ENCODE measurements around the gene HAT1.

HAT1 gene

DNA sequence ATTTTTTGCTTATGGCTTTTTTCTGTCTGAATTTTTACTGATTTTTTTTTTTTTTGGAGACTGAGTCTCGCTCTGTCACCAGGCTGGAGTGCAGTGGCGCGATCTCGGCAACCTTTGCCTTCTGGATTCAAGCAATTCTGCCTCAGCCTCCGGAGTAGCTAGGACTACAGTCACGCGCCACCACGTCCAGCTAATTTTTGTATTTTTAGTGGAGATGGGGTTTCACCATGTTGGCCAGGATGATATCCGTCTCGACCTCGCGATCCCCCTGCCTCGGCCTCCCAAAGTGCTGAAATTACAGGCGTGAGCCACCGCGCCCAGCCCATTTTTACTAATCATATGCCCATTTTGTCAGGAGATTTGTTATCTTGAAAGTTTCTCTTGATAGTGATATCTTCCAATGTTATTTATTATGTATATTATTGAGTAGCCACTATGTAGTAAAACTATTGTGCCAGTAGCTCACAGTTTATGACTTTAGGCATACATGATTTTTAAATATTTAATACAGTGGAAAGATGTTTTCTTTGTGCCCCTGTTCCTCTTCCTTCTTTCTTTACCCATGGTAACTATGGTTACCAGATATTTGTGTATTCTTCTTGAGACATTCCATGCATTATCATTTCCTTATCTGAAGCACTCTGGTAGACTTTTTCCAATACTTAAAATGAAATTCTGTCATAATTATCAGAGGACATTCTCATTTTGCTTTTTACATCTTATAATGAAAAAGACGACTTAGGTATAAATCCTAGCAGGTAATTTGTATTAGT, 2.1 kb downstream of the HAT1 start:
- Histone ChIP-seq H3K36me3 (ENCODE audit: control insufficient read depth, insufficient read depth, low read length) (no peaks in the 10 kb centered on the region), H3K9me3 (ENCODE audit: control insufficient read depth, low read length) (no peaks in the 10 kb centered on the region), H3K4me3 (ENCODE audit: low read length) (no peak overlapping the region), H3K9ac (ENCODE audit: low read length) (no peak overlapping the region), H3K4me1 (ENCODE audit: control insufficient read depth, insufficient read depth, low read length) (peaks cover 16% of the 10 kb centered on the region), H3K27me3 (ENCODE audit: control insufficient read depth, insufficient read depth, low read length) (no peaks in the 10 kb centered on the region)

DNA sequence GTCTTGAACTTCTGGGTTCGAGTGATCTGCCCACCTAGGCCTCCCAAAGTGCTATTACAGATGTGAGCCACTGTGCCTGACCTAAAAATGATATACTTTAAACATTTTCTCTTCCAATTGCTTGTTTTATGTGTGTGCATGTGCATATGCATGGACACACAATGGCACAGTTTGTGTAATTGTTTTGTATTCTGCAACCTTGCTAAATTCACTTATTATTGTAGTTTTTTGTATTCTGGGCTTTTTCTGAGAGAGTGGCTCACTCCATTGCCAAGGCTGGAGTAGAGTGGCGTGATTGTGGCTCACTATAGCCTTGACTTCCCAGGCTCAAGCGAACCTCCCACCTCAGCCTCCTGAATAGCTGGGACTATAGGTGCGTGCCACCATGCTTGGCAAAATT, 8.1 kb downstream of the HAT1 start:
- H3K27me3 ChIP-seq (ENCODE audit: control insufficient read depth, insufficient read depth, low read length), result no peaks in the 10 kb centered on the region
- H3K4me1 ChIP-seq (ENCODE audit: control insufficient read depth, insufficient read depth, low read length), result no peaks in the 10 kb centered on the region
- H3K36me3 ChIP-seq (ENCODE audit: control insufficient read depth, insufficient read depth, low read length), result no peaks in the 10 kb centered on the region
- H3K9ac ChIP-seq (ENCODE audit: low read length), result no peak overlapping the region
- no peaks in the 10 kb centered on the region for H3K9me3 ChIP-seq (ENCODE audit: control insufficient read depth, low read length)
- no peak overlapping the region for H3K4me3 ChIP-seq (ENCODE audit: low read length)

DNA sequence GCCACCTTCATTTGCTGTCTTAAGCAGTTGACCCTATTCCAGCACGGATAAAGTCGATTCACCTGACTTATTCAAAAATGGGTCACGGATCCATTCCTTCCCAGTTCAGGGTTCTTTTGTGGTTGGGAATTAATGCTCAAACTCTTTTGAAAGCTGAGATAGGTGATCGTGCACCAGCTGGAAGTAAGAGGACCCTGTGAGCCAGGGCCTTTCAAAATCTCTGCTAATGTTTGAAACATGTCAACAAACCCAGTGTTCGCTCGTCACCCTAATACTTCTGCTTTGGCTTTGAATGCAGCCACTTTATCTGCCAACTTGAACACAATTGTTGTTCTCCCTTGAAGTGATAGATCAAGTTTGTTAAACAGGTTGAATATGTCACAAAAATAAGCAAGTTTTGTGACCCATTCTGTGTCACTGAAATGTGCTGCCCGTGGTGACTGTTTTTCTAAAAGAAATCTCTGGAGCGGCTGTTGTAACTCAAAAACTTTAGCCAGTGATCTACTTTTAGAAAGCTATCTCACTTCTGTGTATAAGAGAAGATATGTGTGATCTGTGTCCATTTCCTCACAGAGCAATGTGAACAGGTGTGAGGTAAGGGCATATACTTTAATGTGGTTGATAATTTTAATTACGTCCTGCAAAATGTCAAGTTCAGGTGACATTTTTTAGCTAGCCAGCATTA, 16.9 kb downstream of the HAT1 start:
- H3K9ac ChIP-seq (ENCODE audit: low read length), result no peak overlapping the region
- H3K27me3 ChIP-seq (ENCODE audit: control insufficient read depth, insufficient read depth, low read length), result no peaks in the 10 kb centered on the region
- no peaks in the 10 kb centered on the region for H3K9me3 ChIP-seq (ENCODE audit: control insufficient read depth, low read length)
- H3K4me1 ChIP-seq (ENCODE audit: control insufficient read depth, insufficient read depth, low read length), result no peaks in the 10 kb centered on the region
- no peaks in the 10 kb centered on the region for H3K36me3 ChIP-seq (ENCODE audit: control insufficient read depth, insufficient read depth, low read length)
- no peak overlapping the region for H3K4me3 ChIP-seq (ENCODE audit: low read length)

DNA sequence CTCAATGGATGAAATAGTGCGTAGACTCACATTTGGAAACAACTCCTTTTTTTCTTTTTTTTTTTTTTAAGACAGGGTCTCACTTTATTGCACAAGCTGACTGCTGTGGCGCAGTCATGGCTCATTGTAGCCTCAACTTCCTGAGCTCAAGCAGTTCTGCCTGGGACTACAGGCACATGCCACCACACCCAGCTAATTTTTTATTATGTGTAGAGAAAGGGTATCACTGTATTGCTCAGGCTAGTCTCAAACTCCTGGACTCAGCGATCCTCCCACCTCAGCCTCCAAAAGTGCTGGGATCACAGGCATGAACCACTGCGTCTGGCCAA, 17.4 kb downstream of the HAT1 start:
- no peaks in the 10 kb centered on the region for H3K9me3 ChIP-seq (ENCODE audit: control insufficient read depth, low read length)
- no peaks in the 10 kb centered on the region for H3K27me3 ChIP-seq (ENCODE audit: control insufficient read depth, insufficient read depth, low read length)
- no peaks in the 10 kb centered on the region for H3K36me3 ChIP-seq (ENCODE audit: control insufficient read depth, insufficient read depth, low read length)
- no peaks in the 10 kb centered on the region for H3K4me1 ChIP-seq (ENCODE audit: control insufficient read depth, insufficient read depth, low read length)
- no peak overlapping the region for H3K4me3 ChIP-seq (ENCODE audit: low read length)
- no peak overlapping the region for H3K9ac ChIP-seq (ENCODE audit: low read length)

DNA sequence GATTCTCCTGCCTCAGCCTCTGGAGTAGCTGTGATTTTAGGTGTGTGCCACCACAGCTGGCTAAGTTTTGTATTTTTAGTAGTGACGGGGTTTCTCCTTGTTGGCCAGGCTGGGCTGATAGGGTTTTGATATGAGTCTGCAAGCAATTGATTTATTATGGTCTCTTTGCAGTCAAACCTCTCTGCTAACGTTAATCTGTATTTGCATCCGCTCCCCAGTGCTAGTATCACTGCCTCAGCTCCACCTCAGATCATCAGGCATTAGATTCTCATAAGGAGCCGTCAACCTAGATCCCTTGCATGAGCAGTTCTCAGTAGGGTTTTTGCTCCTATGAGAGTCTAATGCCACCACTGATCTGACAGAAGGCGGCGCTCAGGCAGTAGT, 19.0 kb downstream of the HAT1 start:
- Histone ChIP-seq H3K4me3 (ENCODE audit: low read length) (no peak overlapping the region), H3K4me1 (ENCODE audit: control insufficient read depth, insufficient read depth, low read length) (no peaks in the 10 kb centered on the region), H3K27me3 (ENCODE audit: control insufficient read depth, insufficient read depth, low read length) (no peaks in the 10 kb centered on the region), H3K9ac (ENCODE audit: low read length) (no peak overlapping the region), H3K36me3 (ENCODE audit: control insufficient read depth, insufficient read depth, low read length) (no peaks in the 10 kb centered on the region), H3K9me3 (ENCODE audit: control insufficient read depth, low read length) (no peaks in the 10 kb centered on the region)

DNA sequence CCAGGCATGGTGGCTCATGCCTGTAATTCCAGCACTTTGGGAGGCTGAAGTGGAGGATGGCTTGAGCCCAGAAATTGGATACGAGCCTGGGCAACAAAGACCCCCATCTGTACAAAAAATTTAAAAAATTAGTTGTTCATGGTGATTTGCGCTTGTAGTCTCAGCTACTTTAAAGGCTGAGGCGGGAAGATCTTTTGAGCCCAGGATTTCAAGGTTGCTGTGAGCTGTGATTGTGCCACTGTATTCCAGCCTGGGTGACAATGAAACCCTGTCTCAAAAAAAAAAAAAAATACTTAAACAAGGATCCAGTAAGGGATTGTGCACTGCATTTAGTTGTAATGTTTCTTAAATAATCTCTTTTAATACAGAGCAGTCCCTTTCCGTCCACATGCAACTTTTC, 21.6 kb downstream of the HAT1 start:
- H3K9me3 ChIP-seq (ENCODE audit: control insufficient read depth, low read length), result no peaks in the 10 kb centered on the region
- H3K27me3 ChIP-seq (ENCODE audit: control insufficient read depth, insufficient read depth, low read length), result no peaks in the 10 kb centered on the region
- no peaks in the 10 kb centered on the region for H3K36me3 ChIP-seq (ENCODE audit: control insufficient read depth, insufficient read depth, low read length)
- H3K9ac ChIP-seq (ENCODE audit: low read length), result no peak overlapping the region
- H3K4me1 ChIP-seq (ENCODE audit: control insufficient read depth, insufficient read depth, low read length), result no peaks in the 10 kb centered on the region
- H3K4me3 ChIP-seq (ENCODE audit: low read length), result no peak overlapping the region

DNA sequence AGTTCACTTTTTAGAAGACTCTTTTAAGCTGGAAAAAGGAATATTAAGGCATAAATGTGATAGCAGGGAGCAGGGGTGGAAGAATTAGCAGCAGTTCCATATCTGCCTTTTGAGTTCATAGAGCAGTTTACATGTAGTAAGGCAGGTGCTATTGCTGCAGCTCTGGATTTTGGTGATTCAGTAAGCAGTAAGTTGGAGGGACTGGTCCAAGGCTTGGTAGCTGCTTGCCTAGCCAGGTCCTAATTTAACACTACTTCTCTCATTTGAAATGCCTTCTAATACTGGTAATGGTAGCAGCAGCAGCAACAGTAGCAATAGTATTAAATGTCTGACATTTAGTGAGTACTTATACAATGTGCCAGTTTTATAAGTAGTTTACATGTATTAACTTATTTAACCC, 30.0 kb downstream of the HAT1 start:
- Histone ChIP-seq H3K4me3 (ENCODE audit: low read length) (no peak overlapping the region), H3K9ac (ENCODE audit: low read length) (no peak overlapping the region), H3K36me3 (ENCODE audit: control insufficient read depth, insufficient read depth, low read length) (no peaks in the 10 kb centered on the region), H3K9me3 (ENCODE audit: control insufficient read depth, low read length) (no peaks in the 10 kb centered on the region), H3K27me3 (ENCODE audit: control insufficient read depth, insufficient read depth, low read length) (no peaks in the 10 kb centered on the region), H3K4me1 (ENCODE audit: control insufficient read depth, insufficient read depth, low read length) (no peaks in the 10 kb centered on the region)

DNA sequence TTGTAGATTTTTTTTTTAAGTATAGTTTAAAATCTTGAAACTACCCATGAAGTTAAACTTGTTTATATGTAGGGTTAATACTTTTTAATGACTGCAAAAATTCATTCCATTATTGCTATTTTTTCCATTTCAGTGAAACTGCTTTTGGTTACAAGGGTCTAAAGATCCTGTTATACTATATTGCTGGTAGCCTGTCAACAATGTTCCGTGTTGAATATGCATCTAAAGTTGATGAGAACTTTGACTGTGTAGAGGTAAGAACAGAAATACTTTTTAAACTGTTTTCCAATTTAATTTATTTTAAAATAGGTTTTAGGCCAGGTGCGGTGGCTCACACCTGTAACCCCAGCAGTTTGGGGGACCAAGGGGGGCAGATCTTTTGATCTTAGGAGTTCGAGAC, 30.5 kb downstream of the HAT1 start:
- H3K9me3 ChIP-seq (ENCODE audit: control insufficient read depth, low read length), result no peaks in the 10 kb centered on the region
- H3K36me3 ChIP-seq (ENCODE audit: control insufficient read depth, insufficient read depth, low read length), result no peaks in the 10 kb centered on the region
- H3K9ac ChIP-seq (ENCODE audit: low read length), result no peak overlapping the region
- H3K4me3 ChIP-seq (ENCODE audit: low read length), result no peak overlapping the region
- no peaks in the 10 kb centered on the region for H3K4me1 ChIP-seq (ENCODE audit: control insufficient read depth, insufficient read depth, low read length)
- H3K27me3 ChIP-seq (ENCODE audit: control insufficient read depth, insufficient read depth, low read length), result no peaks in the 10 kb centered on the region

DNA sequence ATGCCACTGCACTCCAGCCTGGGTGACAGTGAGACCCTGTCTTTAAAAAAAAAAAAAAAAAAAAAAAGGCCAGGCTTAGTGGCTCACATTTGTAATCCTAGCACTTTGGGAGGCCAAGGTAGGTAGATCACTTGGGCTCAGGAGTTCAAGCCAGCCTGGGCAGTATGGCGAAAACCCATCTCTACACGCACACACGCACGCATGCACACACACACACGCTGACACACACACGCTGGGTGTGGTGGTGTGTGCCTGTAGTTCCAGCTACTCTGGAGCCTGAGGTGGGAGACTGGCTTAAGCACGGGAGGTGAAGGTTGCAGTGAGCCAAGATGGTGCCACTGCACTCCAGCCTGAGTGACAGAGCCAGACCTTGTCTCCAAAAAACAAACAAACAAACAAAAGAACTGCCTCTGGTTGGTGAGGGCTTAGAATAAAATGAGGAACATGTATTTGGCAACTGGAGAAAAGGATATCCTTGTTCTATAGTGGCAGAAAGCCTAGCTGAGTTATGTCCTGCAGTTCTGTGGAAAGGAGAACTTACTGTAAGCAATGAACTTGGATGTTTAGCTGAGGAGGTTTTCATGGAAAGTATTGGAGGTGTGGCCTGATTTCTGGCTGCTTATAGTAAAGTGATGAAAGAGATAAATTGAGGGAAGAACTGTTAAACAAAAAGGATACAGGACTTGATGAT, 34.0 kb downstream of the HAT1 start:
- no peaks in the 10 kb centered on the region for H3K9me3 ChIP-seq (ENCODE audit: control insufficient read depth, low read length)
- no peaks in the 10 kb centered on the region for H3K27me3 ChIP-seq (ENCODE audit: control insufficient read depth, insufficient read depth, low read length)

DNA sequence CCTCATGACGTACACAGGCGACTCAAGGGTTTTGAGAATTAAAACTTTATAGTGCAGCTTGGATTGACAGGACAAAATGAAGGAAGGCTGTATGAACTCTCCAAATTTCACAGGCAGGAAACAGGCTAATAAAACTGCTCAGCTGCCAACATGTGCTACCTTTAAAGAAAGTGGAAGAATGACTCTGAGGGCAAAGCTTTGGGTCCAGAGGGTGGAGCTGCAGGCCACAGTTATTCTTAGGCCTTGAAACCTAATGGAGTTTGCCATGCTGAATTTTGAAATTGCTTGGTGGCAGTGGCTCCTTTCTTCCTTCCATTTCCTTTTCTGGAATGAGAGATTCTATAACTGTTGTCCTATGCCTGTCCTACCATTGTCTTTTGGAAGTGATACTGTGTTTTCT, 34.8 kb downstream of the HAT1 start:
- Histone ChIP-seq H3K36me3 (ENCODE audit: control insufficient read depth, insufficient read depth, low read length) (no peaks in the 10 kb centered on the region), H3K27me3 (ENCODE audit: control insufficient read depth, insufficient read depth, low read length) (no peaks in the 10 kb centered on the region), H3K4me3 (ENCODE audit: low read length) (no peak overlapping the region), H3K4me1 (ENCODE audit: control insufficient read depth, insufficient read depth, low read length) (no peaks in the 10 kb centered on the region), H3K9me3 (ENCODE audit: control insufficient read depth, low read length) (no peaks in the 10 kb centered on the region), H3K9ac (ENCODE audit: low read length) (no peak overlapping the region)

More for the DNA sequence above, 34.0 kb downstream of the HAT1 start:
- Histone ChIP-seq H3K36me3 (ENCODE audit: control insufficient read depth, insufficient read depth, low read length) (no peaks in the 10 kb centered on the region), H3K4me1 (ENCODE audit: control insufficient read depth, insufficient read depth, low read length) (no peaks in the 10 kb centered on the region), H3K4me3 (ENCODE audit: low read length) (no peak overlapping the region), H3K9ac (ENCODE audit: low read length) (no peak overlapping the region)

DNA sequence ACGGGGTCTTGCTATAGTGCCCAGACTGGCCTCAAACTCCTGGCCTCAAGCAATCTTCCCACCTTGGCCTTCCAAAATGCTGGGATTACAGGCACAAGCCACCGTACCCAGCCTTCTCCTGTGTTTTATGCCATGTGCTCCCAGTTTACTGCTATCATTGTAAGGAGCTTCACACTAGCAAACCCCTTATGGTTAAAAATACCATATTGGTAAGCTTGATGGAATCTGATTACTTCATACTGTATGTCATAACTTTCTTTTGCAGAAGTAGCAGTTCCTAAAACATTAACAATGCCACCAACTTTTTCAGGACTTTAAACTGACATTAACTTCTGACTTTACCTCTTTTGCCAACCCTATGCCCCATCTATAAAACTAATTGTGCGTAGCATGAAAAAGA, 36.2 kb downstream of the HAT1 start:
- no peak overlapping the region for H3K9ac ChIP-seq (ENCODE audit: low read length)
- no peaks in the 10 kb centered on the region for H3K4me1 ChIP-seq (ENCODE audit: control insufficient read depth, insufficient read depth, low read length)
- H3K4me3 ChIP-seq (ENCODE audit: low read length), result no peak overlapping the region
- no peaks in the 10 kb centered on the region for H3K27me3 ChIP-seq (ENCODE audit: control insufficient read depth, insufficient read depth, low read length)
- H3K9me3 ChIP-seq (ENCODE audit: control insufficient read depth, low read length), result no peaks in the 10 kb centered on the region
- no peaks in the 10 kb centered on the region for H3K36me3 ChIP-seq (ENCODE audit: control insufficient read depth, insufficient read depth, low read length)

DNA sequence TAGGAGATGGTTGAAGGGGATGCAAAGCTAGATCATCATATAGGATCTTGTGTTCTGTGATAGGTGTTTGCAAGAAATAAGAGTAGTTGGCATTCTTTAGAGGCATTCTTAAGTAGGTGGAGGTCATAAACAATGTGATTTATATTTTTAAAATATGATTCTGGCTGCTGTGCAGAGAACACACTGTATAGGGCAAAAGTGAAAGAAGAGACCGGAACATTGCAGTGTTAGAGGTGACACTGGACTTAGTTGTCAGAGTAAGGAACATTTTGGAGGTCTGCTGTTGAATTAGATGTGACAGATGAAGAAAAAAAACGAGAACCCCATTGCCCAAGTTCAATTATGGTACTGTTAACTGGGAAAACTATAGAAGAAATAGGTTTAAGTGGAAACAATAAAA, 37.7 kb downstream of the HAT1 start:
- H3K4me1 ChIP-seq (ENCODE audit: control insufficient read depth, insufficient read depth, low read length), result no peaks in the 10 kb centered on the region
- no peaks in the 10 kb centered on the region for H3K9me3 ChIP-seq (ENCODE audit: control insufficient read depth, low read length)
- no peak overlapping the region for H3K4me3 ChIP-seq (ENCODE audit: low read length)

More for the DNA sequence above, 37.7 kb downstream of the HAT1 start:
- H3K9ac ChIP-seq (ENCODE audit: low read length), result no peak overlapping the region
- H3K27me3 ChIP-seq (ENCODE audit: control insufficient read depth, insufficient read depth, low read length), result no peaks in the 10 kb centered on the region
- no peaks in the 10 kb centered on the region for H3K36me3 ChIP-seq (ENCODE audit: control insufficient read depth, insufficient read depth, low read length)
